AG08396 (cell line): ENCODE measurements around the gene ATG2B.
A peak's percentile ranks its signal among the peaks of the same experiment; 100 is the strongest.

Experiments
- DNase-seq: peaks from one replicate; pipeline ENCODE4 v3.0.0; 2012; ENCODE audit warnings: low spot score, mixed read lengths

Gene ATG2B, protein sequence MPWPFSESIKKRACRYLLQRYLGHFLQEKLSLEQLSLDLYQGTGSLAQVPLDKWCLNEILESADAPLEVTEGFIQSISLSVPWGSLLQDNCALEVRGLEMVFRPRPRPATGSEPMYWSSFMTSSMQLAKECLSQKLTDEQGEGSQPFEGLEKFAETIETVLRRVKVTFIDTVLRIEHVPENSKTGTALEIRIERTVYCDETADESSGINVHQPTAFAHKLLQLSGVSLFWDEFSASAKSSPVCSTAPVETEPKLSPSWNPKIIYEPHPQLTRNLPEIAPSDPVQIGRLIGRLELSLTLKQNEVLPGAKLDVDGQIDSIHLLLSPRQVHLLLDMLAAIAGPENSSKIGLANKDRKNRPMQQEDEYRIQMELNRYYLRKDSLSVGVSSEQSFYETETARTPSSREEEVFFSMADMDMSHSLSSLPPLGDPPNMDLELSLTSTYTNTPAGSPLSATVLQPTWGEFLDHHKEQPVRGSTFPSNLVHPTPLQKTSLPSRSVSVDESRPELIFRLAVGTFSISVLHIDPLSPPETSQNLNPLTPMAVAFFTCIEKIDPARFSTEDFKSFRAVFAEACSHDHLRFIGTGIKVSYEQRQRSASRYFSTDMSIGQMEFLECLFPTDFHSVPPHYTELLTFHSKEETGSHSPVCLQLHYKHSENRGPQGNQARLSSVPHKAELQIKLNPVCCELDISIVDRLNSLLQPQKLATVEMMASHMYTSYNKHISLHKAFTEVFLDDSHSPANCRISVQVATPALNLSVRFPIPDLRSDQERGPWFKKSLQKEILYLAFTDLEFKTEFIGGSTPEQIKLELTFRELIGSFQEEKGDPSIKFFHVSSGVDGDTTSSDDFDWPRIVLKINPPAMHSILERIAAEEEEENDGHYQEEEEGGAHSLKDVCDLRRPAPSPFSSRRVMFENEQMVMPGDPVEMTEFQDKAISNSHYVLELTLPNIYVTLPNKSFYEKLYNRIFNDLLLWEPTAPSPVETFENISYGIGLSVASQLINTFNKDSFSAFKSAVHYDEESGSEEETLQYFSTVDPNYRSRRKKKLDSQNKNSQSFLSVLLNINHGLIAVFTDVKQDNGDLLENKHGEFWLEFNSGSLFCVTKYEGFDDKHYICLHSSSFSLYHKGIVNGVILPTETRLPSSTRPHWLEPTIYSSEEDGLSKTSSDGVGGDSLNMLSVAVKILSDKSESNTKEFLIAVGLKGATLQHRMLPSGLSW (N-terminal part only)

DNA sequence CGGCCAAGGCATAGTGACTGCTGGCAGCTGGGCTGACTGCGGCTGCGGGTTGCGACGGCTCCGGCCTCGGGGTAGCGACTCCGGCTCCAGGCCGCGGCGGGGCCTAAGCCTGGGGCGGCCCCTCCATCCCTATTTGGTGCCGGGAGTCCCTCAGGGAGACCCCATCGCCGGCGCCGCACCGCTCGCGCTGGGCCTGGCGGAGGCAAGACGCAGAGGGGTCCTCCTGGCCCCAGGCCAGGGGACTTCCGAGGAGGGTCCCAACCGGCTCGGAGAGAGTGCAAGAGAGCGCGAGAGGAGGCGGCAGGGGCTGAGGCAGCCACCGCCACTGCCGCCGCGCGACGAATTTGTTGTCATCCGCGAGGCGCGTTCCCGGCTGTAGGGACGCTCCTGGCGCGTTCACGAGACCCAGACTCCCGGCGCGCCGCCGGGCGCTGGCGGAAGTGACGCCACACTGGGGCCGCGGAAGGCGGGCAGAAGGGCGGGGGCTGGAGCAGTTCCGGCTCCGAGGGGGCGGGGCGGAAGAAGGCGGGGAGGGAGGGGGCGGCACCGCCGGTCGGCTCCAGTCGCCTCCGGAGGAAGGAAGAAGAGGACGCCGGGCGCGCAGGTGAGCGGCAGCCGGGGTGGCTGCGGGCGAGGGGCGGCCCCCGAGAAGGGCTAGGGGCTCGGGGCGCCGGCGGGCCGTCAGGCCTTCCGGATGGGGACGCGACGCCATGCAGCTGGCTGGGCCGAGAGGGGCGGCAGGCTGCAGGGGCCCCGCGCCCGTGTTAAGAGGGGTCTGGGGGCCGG is at the start of gene ATG2B, which contains the start of gene GSKIP:
Gene ATG2B (minus strand): TSS at position 377 of the 786 bp plus-strand sequence. CDS start 365 bp downstream, at position 12.
Gene GSKIP (plus strand): TSS at position 562 of the 786 bp plus-strand sequence. CDS start 18,722 bp downstream, outside the sequence.
- peak; percentile 97 for DNase-seq

DNA sequence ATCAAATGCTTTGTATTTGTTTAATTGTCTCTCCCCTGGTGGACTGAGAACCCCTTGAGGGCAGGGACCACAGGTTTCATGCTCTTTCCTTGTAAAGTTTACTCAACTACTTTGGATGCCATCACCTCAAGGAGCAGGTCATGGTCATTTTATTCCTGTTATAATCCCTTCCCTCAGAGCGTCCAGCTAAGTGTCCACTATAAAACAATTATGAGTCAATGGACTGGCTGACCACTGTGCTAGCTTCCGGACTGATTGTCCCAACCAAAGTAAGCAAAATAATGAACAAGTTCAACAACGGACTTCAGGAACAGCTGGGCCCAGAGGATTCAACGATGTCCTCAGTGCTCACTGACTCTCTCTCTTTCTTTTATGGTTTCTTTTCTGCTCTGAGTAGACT is 47.0 kb upstream of the ATG2B start:
- no peak for DNase-seq

DNA sequence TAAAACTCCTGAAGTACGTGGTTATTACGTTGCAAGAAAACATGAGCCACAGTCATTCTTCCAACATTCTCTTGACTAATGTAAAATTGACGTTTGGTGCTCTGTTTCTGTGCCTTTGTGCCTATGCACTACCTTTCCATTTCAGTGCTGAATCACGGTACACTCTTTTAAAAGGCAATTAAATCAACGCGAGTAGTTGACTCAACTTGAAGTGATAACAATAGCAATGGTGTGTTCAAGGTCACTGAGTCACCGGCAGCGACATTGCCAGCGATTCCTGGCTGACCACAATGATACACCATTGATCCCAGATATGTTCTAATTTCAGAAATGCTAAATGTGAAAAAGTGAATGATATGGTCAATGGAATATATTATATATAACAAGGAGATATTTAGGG is 46.6 kb upstream of the ATG2B start:
- DNase-seq: no peak

DNA sequence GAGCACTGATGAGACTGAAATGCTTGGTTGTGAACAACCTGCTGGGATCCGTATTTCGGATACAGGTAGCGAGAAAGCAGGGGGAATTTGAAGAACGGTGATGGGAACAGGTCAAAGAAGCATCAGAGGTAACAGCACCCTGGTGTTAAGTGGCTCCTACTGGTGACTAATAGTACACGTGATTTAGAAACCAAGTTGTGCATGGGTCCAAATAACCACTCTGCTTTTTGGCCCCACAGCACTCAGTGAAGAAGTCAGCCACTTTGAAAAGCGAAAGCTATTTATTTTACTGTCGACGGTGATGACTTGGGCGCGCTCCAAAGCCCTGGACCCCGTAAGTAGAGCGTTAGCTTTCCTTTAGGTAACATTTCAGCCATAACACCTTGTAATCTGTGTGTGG is 45.5 kb upstream of the ATG2B start:
- no peak for DNase-seq

DNA sequence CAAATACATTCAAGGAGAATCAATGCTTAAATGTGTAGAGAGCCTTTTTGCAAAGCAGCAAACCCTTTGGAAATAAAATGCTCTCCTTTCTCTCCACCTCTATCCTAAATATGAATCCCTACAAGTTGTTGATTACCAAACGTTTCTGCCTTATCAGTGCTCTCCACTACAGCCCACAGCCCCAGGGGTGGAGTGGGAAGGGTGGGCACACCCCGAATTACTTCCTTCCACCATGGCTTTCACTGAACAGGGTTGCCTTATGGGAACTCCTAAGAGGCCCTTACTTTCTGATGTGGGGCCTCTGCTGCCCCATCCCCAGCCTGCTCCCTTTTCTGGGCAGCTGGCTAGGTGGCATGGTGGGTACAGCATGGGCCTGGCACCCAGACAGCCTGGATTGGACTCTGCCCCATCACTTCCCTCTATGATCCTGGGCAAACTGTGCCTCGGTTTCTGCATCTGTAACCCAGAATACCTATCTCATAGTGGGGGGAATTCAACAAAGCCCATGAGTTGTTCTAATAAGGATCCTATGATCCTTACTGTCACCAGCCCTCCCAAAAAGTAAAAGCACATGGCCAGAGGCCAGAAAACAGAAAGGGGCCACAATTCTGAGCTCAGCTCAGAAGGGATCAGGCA is 44.9 kb upstream of the ATG2B start:
- DNase-seq: no peak

DNA sequence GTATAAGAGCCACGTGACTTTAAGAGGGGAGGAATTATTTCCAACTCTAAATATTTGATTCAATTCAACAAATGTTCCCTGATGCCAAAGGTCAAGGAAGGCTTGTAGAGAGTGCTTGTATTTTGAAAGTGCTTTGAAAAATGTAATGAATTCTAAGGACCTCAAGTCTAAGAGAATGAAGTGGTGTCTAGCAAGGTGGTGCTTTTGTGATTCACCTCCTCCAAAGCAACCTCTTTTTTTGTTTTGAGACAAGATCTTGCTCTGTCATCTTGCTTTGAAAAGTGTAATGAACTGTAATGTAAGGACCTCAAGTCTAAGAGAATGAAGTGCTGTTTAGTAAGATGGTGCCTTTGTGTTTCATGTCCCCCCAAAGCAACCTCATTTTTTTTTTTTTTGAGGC is 42.5 kb upstream of the ATG2B start:
- DNase-seq: no peak

DNA sequence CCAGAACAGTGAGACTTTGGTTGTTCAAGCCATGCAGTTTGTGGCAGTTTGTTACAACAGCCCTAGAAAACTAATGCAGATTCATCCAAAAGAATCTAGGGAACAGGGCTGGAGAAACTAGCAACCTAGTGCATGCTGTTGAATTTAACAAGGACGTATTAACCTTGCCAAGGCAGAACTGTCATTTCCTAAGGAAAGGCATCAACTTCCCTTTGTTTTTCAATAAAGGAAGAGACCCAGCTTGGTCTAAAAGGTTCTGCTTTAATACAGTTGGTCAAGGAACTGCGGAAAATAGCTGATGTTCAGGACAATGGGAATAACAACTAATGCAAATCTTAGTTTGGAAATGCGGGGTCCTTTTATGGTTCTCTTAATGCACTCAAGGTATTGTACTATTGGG is 40.3 kb upstream of the ATG2B start:
- no peak for DNase-seq

DNA sequence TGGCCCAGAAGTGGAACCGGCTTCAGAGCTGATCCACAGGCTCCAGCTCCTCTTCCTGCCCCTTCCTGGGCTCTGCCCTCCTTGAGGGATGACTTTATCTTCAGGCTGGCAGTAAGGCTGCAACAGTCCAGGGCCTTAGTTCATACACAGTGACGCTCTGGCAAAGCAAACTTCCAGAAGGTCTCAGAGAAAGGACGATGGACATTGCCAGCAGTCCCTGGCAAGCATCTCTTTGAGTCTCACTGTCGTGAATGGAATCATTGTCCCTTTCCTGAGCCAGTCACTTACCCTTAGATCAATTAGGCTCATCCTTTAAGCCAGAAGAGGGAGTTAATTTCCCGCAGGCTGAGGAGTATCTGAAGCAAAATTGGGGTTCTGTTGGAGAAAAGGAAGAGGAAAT is 37.4 kb upstream of the ATG2B start:
- DNase-seq: no peak

DNA sequence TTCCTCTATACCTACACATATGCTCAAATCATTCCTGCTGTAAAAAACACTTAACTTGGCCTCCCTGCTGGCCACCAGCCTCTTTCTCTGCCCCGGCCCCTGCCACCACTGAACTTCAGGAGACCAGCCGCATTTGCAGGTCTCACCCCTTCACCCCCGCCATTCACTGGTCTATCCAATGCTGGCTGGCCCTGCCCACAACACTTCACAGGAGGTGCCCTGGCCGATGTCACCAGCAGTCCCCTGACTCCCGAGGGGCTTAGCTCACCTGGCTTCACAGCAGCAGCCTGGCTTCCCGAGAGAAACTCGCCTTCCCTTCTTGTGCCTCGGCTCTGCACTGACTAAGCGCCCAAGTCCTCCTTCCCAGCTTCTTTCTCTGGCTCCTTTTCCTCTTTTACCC is 36.3 kb upstream of the ATG2B start:
- DNase-seq: no peak

DNA sequence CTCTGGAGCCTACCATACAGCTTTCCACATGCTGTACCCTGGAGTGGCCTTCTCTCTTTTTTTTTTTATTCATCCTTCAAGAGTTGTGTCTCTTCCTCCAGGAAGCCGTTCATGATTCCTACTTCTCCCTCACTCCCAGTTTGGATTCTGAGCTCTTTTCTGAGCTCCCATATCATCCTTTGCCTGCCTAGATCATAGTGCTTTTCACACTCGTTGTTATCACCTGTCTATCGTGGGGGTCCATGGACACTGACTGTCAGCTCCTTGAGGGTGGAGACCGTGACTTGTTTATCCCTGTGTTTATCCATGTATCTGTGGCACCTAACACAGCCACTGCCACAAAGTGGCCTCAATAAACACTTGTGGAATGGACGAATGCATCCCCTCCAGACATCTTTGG is 35.8 kb upstream of the ATG2B start:
- no peak for DNase-seq

DNA sequence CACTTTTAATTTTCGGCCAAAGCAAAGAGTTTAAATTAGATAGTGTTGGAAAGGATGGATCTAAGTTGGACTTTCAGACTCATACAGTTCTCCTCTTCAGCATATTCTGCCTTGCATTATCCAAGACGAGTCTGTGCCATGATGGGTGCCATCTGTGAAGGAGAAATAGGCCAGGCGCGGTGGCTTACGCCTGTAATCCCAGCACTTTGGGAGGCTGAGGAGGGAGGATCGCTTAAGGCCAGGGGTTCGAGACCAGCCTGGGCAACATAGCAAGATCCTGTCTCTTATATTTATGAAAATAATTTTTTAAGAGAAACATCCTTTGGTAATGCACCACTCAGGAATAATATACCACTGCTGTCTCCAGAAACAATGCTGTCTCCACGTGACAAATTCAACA is 35.3 kb upstream of the ATG2B start:
- DNase-seq: no peak

DNA sequence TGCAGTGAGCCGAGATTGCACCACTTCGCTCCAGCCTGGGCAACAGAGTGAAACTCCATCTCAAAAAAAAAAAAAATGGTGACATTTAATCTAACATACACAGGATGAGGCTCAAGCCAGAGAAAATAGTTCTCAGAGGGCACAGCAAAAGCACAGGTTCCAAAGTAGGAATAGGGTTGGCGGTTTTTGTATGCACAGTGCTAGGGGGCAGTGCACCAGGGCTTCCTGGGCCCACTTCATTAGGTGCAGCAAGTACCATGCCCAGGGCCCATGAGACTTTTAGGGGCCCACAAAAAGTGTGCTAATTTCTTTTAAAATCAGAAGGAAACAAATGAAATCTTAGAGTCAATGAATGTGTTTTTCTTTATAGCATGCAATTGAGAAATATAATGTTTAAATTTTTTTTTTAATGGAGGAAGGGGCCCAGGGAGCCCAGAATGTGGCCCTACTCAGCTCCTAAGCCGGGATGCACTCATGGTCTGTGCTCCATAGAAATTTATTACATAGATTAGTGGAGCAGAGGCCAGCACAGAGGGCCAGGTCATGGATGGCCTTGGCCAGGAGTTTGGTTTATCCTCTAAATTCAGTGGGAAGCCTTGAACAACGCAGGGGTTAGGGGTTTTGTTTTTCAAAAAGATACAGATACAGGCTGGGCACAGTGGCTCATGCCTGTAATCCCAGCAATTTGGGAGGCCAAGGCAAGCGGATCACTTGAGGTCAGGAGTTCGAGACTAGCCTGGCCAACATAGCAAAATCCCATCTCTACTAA is 31.1 kb upstream of the ATG2B start:
- DNase-seq: no peak

DNA sequence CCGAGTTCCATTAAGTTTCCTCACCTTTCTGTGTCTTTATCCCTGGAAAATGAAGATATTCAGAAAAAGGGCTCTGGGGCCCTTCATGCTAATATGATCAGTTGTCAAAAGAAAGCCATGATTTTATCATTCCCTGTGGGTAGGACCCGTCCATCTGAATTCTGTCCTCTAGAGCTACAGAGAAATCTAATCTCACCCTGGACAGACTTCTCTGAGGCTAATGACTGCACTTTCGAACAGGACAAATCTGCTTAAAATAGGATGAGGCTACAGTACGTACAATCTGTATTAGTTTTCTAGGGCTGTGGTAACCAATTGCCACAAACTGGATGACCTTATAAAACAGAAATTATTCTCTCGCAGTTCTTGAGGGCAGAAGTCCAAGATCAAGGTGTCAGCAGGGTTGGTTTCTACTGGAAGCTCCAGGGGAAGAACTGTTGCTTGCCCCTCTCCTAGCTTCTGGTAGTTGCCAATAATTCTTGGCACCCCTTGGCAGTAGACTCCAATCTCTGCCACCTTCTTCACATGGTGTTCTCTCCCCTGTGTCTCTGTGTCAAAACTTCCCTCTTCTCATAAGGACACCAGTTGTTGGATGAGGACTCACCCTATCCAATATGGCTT is 30.0 kb upstream of the ATG2B start:
- DNase-seq: no peak

DNA sequence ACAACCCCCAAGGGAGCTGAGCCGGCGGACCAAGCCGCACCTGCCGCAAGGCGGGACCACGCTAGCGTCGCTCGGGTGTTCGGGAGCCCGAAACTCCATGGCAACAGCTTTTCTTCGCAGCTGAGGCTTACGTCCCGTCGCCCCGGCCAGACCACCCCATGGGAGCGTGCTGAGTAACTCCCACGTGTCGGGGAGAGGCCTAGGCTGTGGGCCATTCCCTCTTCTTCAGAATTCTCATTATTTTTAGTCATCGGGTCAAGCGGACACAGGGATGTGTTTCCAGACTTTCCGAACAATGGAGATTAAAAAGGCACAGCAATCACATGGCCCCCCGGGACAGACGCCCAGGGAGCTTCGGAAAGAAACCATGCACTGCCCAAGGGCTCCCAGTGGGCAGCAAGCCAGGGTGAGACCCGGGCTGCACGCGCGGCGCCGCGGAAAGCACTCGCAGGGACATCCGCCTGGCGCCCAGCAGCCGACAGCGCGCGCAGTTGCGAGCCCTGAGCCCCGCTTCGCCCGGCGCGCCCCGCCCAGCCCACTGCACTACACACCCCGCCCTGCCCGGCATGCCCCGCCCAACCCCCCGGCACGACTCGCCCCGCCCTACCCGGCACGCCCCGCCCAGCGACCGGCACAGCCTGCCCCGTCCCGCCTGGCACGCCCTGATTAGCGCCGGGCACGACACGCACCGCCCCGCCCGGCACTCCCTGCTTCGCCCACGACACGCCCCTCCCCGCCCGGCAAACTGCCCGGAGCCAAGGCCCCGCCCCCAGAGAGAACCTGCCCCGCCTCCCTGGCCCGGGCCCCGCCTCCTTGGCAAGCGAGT is 28.4 kb upstream of the ATG2B start:
- peak; percentile 100 for DNase-seq

DNA sequence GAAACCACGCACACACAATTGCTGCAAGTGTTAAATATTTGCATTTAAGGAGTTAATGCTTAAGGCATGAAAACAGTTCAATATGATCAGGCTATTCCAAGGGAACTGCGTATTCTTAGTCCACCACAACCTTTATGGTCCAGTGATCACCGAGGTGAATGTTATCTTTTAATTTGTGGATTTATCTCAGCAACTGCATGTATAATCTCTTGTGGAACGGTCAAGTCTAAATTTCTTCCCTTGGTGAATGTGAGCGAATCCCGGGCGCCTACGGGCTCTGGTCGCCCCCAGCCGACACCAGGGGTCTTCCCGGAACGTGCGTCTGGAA is 27.8 kb upstream of the ATG2B start:
- DNase-seq: no peak

DNA sequence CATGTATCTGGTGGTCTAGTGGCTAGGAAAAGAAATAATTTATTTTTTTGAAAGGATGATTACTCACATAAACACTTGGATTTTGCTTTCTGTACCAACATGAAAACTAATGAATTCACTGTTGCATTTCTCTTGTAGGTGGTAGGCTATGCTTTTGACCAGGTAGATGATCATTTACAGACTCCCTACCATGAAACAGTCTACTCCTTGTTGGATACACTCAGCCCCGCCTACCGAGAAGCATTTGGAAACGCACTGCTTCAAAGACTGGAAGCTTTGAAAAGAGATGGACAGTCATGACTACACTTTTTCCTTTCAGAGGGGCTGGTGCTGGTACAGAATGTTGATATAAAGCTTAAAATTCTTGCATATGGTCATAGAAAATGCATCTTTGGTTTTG is 22.2 kb upstream of the ATG2B start:
- no peak for DNase-seq

DNA sequence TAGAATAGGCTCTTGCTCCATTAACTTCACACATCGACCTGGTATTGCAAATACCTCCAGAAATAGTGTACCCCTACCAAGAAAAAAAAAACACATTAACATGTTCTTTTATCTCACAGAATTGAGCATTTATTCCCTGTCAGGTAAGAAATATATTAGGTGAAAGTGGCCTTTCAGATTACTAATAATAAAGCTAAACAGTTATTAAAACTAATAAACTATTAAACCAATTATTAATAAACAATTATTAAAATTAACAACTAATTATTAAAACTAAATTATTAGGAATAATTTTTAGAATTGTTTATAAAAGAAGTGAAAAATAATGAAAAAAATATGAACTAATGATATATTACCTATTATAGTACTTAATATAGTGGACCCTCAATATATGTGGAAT is 21.6 kb upstream of the ATG2B start:
- no peak for DNase-seq

DNA sequence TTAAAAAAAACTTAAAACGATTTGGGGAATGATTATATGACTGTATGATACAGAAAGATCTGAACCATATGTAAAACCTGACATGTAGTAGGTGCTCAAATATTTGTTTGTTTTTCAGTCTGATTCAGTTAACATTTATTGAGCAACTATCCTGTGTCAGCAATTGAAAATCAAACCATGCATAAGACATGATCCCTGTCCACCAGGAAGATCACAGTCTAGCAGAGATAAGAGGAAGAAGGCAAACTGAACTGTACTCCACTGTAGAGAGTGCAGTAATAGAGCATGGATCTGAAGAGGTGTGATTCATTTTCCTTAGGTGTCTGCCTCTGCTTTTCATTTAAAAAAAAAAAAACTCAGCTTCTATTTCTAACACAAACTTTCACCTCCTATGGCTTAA is 20.9 kb upstream of the ATG2B start:
- DNase-seq: no peak

DNA sequence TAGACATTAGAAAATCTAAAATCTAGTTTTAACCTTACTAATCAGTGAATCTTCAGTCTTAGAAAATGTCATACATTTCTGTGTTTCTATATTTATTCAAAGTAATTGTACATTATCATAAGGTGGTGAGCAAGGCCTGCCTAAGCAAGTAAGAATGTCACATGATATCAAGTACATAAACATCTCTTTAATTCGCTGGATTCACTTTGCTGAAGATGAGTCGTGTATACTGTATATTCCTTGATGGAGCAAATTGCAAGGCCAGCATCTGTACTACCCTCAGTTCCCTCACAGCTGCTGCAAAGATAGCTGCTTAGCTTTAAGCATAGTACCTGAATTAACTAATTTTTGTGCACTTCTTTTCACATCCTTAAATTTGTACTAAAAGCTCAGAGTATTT is 20.3 kb upstream of the ATG2B start:
- no peak for DNase-seq
